ENCODE measurements around the gene NTRK3.

The NTRK3 gene

DNA sequence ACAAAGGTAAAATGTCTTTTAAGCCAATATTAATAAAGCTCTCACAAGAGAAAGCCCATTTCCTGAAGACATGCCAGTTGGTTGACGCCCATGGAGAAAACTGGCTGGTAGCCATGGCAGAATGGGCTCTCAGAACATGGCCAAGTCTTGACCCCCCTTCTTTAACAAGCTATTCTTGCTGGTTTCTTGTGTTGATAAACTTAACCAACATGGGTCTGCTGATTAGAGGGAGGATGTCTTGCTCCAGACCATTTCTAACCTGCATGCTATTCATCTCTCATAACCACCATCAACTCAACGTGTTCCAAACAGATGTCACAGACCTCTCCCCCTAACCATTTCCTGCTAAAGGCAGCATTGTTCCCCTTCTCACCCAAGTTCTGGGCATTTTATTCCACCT, 25.7 kb downstream of the NTRK3 start:
- no peak for DNase-seq (ENCODE audit: low spot score)

GRCh38 chr15:88225461-88225860, 31.1 kb downstream of the NTRK3 start:
- no peak for DNase-seq (ENCODE audit: low spot score)

GRCh38 chr15:88223084-88223483, 33.5 kb downstream of the NTRK3 start:
- no peak for DNase-seq (ENCODE audit: low spot score)

- no peak for DNase-seq (ENCODE audit: low spot score)
Measured at GRCh38 chr15:88221836-88222235, 34.7 kb downstream of the NTRK3 start.

- no peak for DNase-seq (ENCODE audit: low spot score)
Measured at GRCh38 chr15:88220443-88221335, 35.9 kb downstream of the NTRK3 start.

DNA sequence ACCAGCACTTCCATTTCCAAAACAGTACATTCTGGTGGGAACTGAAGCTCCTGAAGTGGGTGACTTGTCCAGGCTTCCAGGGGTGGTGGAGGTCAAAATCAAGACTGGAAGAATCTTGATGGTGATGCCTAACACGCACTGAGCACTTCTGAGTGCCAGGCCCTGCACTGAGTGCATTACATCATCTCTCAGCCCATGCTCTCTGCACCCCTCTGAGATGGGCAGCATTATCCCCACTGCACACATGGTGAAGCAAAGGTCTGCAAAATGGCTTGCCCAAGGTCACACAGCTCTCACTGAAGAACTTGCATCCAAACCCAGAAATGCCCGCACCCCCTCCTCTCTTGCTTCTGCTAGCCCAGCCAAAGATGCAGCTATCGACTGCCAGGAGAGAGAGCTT, 36.9 kb downstream of the NTRK3 start:
- no peak for DNase-seq (ENCODE audit: low spot score)

GRCh38 chr15:88218557-88219221, 37.9 kb downstream of the NTRK3 start:
- DNase-seq (ENCODE audit: low spot score) = no peak

- no peak for DNase-seq (ENCODE audit: low spot score)
Measured at GRCh38 chr15:88215066-88215648, 41.4 kb downstream of the NTRK3 start.

DNA sequence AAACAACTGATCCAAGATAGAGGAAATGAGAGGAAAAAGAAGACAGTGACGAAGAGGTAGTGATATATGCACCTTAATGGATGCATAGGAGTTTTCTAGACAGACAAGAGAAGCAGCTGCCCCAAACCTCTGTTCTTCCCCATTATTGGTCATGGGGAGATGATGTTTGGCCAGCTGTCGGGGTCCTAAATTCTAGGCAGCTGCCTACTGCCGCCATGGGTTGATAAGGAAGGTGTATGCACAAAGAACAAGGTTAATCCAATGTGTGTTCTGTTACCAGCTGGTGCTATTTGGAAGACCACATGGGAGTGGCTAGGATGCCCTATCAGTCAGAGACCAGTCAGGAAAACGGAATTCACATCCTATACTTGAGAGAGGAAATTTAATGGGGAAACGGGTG, 47.4 kb downstream of the NTRK3 start:
- DNase-seq (ENCODE audit: low spot score) = no peak

DNA sequence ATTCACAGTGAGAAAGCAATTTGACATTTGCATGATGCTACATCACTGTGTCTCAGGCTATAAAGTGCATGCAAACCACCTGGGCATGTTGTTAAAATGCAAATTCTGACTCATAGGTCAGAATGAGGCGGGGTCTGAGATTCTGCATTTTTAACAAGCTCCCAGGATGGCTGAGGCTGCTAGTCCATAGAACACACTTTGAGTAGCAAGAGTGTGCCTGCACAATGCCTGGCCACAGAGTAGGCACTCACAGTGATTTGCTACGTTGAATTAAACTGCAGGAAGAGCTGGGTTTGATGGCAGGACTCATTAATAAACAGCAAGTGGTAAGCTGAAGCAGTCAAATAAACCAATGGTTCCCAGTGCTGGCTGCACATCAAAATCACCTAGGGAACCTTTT, 48.1 kb downstream of the NTRK3 start:
- DNase-seq (ENCODE audit: low spot score) = no peak

GRCh38 chr15:88207565-88207964, 49.0 kb downstream of the NTRK3 start:
- no peak for DNase-seq (ENCODE audit: low spot score)

- no peak for DNase-seq (ENCODE audit: low spot score)
Measured at GRCh38 chr15:88204584-88204983, 52.0 kb downstream of the NTRK3 start.

- peak; percentile 56 for DNase-seq (ENCODE audit: low spot score)
Measured at GRCh38 chr15:88202231-88202630, 54.3 kb downstream of the NTRK3 start.

DNA sequence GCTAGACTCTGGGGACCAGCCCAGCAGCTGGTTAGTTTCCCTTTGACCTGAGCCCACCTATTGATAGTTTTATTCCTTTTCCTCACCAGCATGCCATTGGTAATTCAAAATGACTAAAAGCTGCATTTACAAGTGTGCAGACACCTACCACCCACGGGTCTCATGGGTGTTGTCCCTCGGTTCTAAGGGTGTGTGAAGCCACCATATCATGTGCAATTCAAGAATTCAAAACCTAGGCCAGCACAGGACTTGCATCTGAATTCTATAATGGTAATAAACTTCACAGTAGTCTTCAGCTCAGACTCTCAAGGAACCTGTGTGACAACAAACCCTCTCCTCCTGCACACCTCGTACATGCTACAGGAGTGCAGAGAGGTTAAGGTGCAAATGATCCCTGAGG, 55.3 kb downstream of the NTRK3 start:
- no peak for DNase-seq (ENCODE audit: low spot score)

DNA sequence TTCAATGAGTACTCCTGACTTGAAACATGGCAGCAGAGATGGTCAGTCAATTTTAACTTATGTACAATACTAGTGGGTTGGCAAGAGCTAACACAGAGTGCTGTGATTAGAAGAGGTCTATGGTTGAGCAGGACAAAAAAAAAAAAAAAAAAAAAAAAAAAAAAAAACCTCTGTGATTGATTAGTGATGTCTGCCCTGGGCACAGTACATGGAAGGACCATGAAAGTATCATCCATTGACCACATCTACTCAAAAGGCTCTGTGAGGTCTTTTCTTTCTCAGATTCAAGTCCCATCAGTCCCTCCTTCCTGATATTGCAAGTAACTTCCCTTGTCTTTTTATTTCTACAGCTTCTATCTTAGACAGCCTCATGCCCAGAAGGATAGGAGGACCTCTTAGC, 59.6 kb downstream of the NTRK3 start:
- DNase-seq (ENCODE audit: low spot score) = no peak

DNA sequence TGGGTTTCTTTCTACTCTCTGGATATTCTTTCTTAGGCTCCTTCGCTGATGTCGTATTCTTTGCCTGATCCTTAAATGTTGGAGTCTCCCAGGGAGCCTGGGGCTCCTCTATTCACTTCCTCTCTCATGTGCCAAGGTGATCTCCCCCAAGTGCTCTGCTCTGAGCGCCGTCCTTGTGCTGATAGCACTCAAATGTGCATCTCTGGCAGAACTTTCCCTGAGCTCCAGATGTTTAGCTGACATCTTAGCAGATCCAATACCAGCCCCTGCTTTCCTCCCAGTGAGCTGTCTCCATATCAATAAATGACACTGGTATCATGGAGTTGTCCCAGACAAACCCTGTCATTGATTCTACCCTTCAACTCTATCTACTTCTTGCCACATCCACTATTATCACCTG, 62.4 kb downstream of the NTRK3 start:
- no peak for DNase-seq (ENCODE audit: low spot score)

DNA sequence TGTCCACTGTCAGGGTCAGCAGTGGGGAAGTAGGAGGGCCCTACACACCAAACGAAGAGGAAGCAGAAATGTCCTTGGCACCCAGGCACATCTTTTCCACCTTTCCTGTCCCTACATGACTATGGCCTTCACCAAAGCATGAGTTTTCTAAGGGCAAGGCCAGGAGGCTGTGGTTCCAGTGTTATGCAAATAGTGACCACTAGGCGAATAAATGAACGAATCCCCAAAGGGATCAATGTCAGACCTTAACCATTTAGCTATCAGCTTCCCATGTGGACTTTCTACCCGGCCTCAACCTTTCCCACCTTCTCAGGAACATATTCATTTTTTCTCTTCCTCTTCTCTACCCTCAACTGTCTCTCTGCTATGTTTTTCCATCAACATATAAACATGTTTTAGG, 63.1 kb downstream of the NTRK3 start:
- no peak for DNase-seq (ENCODE audit: low spot score)

DNA sequence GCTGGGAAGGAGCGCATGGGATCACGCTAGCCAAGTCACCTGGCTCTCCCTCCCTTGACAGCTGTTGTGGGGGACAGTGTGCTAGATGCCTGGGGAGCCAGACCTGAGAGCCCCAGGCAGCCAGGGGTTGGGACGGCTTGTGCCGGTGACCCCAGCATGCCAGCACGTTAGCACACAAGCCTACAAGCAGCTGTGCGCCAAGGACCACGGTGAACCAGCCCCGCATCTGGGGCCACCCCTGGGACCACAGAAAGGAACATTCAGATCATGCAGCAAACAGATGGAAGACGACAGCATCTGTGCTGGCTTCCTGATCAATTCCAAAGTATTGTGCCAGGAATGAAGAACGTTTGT, 64.8 kb downstream of the NTRK3 start:
- no peak for DNase-seq (ENCODE audit: low spot score)

GRCh38 chr15:88190232-88190631, 66.3 kb downstream of the NTRK3 start:
- no peak for DNase-seq (ENCODE audit: low spot score)

- no peak for DNase-seq (ENCODE audit: low spot score)
Measured at GRCh38 chr15:88188300-88188699, 68.2 kb downstream of the NTRK3 start.

DNA sequence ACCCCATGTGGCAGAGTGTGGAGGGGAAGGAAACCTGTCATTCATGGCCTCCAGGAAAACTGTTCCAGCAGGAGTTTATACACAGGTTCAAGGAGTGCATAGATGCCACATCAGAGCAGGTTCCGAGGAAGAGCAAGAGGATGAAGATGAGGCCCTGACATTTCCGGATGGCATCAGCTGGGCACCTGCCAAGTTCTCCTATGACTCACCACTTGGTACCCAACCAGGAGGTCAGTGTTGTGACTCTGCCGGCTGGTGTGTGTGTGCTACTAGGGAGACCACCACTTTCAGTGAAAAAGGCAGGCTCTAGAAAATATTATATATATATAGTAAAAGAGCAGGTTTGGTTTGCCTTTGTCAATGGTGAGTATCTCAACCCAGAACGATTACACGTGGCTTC, 69.3 kb downstream of the NTRK3 start:
- DNase-seq (ENCODE audit: low spot score) = peak; percentile 28

DNA sequence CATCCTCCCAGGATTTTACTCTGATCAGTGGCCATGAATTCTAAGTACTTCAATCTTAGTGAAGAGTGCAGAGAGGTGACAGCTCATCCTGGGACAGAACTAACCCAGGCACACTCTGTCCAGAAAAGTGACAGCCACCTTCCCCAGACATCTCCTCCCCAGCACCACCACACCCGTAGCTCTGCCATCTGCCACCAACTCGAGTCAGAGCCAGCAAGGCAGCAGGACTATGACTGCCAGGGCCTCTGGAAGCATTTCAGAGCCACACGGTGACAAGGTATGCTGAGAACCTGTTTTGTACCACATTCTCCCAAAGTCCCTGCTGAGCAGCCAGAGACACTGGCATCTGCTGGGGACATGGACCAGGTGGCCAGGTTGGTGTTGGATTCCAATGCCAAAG, 71.0 kb downstream of the NTRK3 start:
- no peak for DNase-seq (ENCODE audit: low spot score)

GRCh38 chr15:88181613-88182012, 74.9 kb downstream of the NTRK3 start:
- DNase-seq (ENCODE audit: low spot score) = no peak

Measured in COLO829 (cell line).